Spleen (tissue), 7 donors: Measurements from ENCODE around the gene MTA1.
A peak's percentile ranks its signal among the peaks of the same experiment; 100 is the strongest.

Experiments
- CTCF ChIP-seq, 11 experiments: fragments of 200-600 bp in 7 of 11; fragments of 450-650 bp in 4 of 11; sonication (generic) in 4 of 11; IDR thresholded peaks in 8 of 11; conservative IDR thresholded peaks in 3 of 11; 1 replicate in 7 of 11; 2 replicates in 4 of 11; pipeline versions ENCODE4 v1.4.0 to v1.8.0; 2016 to 2021; ENCODE audit warnings: antibody characterized with exemption in 11 of 11, inconsistent platforms in 4 of 11, mild to moderate bottlenecking in 1 of 11
- POLR2AphosphoS5 ChIP-seq, 3 donors: sonication (generic); formaldehyde crosslinking; IDR thresholded peaks; one replicate each; pipeline ENCODE4 v1.5.1; 2017; ENCODE audit warnings: antibody characterized with exemption in 3 of 3
- donor health status: DM: no; HTN: no; CAD: no; lungs with moderate emphysema.
- donor health status: DM: no; HTN: no; CAD: no.
- donor health status: DM: no; HTN: no; CAD: no.

GRCh38 chr14:105433161-105433605, 13.6 kb downstream of the MTA1 start:
- TF ChIP-seq CTCF (IDR thresholded peaks at IDR 0.05 in 8 of 11, conservative IDR thresholded peaks at IDR 0.05 in 3 of 11), result no peak
- TF ChIP-seq POLR2AphosphoS5 (IDR thresholded peaks at IDR 0.05), result peak in 1 of 3 donors; percentile 22
